GOT3 (cell line): ENCODE measurements around the gene GPAM.

Experiments
- DNase-seq: peaks from one replicate; lab custom pipeline; 2025; ENCODE audit warnings: mixed read lengths; lab: John Stamatoyannopoulos, UW

The GPAM gene

DNA sequence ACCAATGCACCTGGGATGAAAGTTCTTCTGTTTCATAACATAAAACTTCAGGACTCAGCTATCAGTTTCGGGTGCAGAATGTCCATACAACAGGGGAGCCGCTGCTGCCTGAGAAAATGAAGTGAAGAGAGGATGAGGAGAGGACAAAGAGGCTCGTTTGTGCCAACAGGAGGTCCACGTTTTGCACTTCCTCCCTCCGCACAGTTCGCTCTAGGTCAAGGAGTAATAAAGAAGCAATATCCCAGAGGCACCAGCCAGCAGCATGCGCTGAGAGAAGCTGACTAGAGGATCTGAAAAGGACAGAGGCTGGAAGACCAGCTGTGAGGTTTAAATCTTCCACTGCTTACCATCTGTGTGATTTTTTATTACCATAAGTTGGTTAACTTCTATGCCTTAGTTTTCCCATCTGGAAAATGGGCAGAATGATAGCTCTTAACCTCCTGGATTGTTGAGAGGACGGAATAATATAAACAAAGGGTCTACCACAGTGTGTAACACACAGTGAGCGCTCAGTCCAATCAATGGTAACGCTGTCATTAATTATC lies 709 bp downstream of the GPAM start:
- DNase-seq = no peak

DNA sequence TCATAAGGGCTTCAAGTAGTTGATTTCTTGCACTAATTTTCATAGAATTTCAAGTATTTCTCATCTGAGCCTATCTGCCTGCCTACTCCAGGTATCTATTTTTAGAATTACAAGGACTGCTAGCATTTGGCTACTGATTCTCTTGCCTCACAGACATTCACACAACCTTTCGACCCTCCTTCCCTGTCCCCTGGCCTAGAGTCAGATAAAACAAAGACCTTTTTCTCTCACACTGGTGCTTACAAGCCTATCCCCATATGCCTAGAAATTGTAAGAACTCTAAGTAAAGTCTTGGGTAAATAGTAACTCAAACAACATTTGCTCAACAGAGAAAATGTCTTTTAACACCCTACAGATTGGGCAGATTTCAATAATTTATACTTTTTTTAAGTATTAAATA lies 6.3 kb downstream of the GPAM start:
- no peak for DNase-seq

DNA sequence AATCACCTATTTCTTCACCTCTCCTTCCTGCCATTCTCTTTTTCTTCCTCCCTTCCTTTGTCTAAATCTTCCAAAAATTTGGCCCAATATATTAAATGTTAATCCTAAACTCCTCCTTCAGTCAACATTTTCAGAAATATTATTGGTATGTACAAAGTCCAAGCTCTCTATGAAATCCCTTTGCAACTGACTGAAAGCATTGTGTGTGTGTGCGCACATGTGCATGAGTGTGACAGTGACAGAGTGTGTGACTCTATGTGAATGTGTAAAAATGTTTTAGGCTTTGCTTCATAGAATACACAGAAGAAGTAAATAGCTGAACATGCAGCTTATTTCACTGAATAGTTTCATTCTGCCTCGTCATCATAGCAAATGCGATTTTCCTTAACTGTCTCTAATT lies 7.0 kb downstream of the GPAM start:
- DNase-seq = no peak

DNA sequence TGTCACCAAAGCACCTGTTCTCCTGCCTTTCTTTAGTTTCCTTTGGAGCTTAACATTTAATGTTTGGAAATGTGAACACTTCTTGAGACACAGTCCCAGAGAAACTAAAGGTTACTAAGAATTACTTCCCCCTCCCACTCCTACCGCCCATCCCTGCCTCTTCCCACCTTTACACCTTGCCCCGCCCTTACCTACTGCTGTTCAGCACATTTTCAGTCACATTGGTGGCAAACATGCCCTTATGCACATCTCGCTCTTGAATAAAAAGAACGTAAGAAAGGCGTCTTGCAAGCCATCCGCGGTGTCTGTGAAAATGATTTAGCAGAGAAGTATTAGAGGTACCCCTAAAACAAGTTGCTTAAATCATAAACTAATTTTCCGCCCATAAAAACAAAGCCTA lies 8.2 kb downstream of the GPAM start:
- DNase-seq = no peak

DNA sequence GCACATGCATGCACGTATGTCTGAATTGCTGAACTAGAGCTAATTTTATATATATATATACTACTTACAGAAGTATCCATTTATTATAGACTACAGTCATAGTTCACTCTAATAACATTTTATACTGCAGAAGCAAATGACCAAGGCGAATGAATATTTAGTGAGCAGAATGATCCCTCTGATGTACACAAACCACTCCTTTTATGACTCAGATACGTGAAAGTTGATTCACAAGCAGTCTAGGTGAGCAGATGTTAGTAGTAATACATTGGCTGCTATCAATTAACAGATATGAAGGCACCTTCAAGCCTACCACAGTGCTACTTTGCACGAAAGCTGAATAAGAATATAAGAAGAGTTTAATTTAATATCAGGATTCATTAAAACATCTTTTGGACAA lies 10.4 kb downstream of the GPAM start:
- no peak for DNase-seq

DNA sequence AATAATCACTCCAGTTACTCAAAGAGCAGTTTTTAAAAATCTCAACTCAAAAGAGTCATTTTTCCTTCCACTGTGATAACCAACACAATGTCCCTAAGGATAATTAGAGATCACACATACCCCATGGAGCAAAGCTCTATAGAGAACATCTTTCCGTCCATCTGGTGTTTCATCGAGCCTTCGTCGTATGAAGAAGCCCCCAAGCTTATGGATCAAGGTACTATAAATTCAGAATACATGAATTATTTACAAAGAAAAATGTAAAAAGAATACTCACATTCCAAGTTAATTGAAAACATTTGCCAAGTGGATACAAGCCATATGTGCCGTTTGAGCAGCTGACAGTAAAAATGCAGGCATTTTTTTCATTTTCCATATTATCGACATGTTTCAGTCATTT lies 14.8 kb downstream of the GPAM start:
- no peak for DNase-seq

DNA sequence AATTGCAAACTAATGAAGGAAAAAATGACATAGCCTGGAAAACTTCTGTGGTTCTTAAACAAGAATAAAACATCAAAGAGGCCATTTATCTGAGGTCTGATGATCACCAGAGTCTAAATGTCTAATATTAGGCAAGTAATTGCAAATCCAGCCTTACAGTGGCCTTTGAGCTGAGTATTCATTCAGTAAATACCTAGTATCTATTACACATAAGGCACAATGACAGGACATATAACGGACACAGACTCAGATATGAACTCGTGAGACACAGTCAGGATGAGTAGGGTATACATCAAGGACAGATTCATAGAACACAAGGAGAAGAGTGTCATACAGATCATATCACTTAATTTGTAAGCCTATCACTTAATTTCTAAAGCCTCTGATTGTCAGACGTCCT lies 16.8 kb downstream of the GPAM start:
- DNase-seq = no peak

DNA sequence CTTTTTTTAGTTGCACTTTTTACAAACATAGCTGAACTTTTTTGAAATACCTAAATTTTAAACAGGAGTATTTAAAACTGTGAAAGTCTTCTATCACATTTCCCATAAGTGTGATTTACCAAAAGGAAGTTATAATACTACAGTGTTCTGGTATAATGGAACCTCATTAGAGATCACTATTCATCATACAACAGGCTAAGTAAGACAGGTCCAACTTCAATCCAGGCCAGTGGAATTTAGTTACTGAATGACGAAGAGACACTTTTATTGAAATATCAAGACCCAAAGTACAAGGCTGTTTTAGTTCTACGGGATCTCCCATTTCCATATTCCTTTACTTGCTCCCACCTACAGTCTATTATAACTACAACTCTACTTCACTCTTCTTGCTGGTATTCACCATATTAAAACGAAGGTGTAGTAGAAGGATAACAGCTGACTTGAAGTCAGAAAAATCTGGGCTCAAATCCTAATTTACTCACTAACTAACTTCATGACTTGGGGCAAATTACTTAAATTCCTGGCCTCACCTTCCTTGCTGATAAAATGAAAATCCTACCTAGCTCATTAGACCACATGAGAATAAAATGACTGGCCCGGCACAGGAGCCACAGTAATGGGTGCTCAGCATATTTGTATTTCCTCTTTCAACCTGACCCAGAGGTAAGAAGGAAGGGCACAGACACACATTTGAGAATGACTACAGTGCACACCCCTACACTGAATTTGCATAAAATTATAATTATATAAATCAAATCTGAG lies 21.6 kb downstream of the GPAM start:
- DNase-seq = no peak

DNA sequence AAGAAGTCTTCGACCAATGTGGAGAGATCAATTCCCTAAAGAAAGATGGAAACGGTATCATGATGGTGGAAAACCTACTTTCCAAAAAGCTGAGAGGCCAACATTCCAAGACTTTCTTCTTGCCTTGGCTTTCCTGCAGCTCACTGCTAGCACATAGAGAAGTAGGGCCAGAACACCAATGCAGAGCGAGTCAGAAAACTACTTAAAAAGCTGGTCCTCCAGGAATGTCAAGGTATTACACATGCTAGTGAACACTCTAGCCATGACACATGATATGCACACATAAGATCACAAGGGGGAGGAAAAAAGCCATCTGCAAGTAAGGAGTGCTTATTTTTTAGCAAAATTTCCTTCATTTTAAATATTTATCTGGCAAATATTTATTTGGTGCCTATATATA lies 22.7 kb downstream of the GPAM start:
- no peak for DNase-seq

DNA sequence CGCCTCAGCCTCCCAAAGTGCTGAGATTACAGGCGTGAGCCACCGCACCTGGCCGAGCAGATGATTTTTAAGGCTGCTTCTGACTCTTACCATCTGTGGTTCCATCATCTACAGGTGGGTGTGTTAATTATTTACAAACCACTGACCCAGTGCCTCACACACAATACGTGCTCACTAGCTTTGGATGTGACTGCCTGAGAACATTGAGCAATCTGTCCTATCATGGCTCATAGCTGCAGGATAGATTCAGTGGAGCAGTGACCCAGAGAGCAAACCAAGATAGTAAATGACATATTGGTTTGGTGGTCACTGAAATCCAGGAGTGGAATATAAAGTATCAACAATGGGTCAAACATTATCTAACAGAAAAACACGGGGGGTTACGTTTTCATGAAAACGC lies 24.1 kb downstream of the GPAM start:
- no peak for DNase-seq

DNA sequence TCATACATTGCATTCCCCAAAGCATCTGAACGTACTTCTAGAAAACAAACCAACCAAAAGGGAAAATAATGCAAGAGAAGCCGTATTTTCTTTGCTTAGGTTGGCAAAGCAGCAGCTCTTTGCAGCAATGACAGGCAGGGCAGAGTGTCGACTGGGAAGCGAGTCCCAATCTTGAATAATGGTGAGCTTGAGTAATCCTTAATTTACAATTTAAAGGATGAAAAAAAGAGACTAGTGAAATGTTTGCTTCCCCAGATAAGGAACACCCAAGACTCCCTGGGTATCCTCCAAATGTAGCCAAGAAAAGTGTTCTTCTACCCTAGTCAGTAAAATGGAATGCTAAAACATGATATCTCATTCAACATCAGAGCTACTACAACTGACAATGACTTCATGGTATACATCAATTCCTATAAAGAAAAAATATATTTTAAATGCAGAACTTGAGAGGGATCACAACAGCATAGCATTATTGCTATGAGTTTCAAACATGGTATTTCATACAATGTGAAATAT lies 32.0 kb downstream of the GPAM start:
- DNase-seq = no peak

DNA sequence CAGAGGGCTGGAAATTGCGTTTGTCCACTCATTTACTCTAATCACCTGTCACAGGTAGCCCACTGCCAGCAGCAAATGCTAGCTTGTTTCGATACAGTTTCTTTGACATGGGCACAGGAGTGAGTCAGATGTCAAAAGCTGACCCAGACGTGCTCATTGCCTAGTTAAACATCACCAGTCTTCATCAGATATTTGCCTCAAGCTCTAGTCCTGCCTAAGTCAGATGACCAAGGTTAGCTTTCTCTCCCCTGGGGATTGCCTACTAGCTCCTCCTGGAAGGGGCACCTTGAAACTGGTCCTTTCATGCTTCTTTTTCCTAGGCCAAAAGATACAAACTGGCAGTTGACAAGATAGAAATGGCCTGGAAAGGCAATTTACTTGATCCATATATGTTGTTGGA lies 35.2 kb downstream of the GPAM start:
- no peak for DNase-seq

DNA sequence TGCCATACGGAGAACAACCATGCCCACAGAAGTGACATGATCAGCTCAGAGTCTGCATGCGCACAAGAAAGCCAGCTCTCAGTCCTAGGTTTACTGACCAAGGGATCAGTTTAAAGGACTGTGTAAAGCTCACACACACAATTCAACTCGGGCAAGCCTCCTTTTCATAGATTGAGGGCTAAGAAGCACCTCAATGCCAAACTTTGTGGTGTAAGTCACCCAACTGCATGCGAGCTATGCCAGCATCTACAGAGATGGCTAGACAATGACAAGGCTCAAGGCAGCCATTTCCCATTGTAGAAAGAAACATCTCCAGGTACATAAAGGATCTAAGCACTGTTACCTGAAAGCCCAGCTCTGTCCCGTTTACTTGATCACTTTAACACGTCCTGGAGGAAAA lies 36.8 kb downstream of the GPAM start:
- no peak for DNase-seq

DNA sequence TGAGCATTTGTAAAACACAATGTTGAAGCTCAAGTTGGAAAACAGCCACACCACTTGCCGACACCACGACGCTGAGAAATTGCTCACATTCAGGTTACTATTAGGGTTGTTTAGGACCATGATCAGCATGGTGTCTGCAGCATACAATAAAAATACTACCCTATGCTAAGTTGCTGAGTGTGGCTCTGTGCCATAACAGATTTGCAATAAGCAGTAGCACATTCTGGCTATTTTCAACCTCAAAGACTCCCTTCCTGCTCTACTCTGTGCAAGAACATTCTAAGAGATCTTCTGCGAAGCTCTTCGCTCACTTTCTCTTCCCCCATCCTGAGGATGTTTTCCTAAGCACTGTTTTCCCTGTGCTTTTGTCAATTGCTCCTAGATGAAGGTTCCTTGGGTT lies 38.3 kb downstream of the GPAM start:
- DNase-seq = no peak

DNA sequence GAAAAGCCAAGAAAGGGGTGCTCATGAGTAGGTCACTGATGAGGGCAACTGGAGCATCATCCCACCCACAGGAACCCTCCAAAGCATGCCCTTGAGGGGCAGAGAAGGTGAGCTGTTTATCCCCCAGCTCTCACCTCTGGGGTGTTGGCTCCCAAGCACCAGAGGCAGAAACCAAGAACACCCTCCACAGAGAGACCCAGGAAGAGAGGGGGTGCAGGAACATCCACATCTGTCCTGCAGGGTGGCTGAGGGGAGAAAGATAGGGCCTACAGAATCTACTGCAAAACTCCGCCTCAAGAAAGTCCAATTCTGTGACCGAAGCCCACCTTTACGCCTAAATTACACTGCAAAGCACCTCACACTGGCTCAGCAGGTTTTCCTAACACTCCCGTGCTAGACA lies 40.1 kb downstream of the GPAM start:
- DNase-seq = no peak

DNA sequence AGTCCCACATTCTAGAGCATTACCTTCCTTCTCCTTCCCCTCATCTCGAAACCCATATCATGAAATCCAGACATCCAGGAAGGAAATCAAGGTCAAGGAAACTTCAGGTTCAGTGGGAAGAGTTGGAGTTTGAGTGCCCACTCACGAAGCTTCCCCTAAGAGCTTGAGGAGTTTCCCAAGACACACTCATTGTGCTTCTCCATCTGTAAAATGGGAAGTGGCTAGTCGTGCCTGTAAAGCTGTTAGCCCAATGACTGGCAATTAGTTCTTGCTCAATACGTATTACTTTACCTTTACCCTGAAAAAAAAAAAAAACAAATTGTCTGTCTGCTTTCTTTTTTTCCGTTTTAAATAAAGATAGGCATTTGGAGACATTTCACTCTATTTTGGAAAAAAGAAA lies 42.3 kb downstream of the GPAM start:
- DNase-seq = no peak

DNA sequence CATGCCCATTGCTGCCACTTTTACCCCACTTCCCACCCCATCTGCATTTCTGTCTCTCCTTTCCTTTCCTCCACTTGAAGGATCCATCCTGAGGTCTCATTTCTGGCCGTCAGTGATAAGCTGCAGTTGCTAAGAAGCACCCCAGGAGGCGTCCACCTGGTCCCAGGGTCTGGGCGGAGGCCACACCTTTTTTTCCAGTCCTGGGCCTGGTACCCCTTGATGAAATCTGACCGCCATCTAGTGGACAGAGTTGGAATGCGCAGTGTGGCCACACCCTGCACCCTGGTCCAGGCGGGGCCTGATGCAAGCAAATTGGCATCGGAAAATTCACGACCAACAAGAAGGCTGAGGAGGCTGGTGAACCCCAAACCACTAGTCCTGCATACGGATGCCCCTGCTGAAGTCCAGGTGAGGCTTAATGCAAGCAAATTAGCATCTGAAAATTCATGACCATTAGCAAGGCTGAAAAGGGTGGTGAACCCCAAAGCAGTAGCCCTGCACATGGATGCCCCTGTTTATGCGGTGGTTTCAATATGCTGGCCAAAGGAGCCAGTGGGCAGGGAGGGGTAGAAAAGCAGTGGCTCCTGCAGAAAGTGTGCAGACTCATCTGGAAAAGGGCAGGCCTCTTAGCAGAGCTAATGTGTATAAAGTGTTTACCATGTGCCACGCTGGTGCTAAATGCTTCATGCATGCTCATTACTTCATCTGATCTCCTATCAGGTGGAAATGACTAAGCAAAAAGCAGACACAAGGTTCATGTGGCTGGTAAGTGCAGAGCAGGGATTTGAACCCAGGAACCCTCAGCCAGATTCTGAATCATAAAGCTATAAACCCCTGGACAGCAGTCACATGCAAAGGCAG lies 43.2 kb downstream of the GPAM start:
- no peak for DNase-seq

DNA sequence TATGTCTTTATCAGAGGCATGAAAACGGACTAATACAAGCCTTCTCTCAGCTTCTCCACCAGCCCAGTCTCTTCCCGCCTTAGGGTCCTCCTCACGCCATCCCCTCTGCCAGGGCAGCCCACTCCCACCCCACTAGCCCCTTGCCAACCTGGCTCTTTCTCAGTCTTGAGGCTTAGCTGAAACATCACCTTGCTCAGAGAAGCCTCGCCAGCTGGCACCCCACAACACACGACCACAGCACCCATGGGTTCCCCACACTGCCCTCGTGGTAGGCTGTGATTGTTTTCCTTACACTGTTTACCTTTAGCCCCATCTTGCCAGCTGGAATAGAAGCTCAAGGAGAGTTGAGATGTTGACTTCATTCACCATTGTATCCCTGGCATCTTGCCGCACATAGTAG lies 44.4 kb downstream of the GPAM start:
- DNase-seq = no peak

DNA sequence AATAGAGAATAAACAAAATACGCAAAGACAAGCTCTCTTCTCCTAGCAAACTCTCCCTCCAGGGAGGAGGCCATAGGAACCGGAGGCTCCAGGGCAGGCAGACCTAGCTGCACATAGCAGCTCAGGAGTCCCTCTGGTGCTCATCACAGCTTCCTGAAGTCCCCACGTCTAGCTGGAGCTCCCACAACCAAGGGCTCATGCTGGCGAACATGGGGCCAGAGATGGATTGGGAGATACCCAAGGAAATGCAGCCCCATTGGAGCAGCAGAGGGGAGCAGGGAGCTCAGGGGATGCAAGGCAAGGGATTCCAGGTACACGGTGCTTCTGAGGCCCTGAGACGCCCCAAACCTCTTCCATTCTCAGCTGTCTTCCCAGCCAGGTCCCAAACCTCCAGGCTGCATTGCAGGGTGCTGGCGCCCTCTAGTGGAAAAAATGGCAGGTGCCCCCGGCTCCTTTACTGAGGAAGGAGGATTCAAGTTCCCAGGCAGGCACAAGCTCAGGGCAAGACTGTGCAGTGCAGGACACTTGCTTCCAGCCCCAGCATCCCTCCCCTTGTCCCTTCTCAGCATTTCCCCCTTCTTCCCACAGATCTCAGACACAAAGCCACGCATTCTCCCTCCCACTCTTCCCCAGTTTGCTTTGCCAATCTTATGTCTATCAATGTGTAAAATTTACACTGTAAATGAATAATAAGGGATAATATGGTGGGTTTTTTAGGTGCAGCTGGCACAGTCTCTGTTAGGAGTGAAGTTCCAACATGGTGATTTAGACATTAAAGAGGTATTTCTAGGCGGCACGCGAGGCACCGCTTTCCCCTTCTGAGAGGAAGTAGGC lies 46.2 kb downstream of the GPAM start:
- peak; percentile 40 for DNase-seq

DNA sequence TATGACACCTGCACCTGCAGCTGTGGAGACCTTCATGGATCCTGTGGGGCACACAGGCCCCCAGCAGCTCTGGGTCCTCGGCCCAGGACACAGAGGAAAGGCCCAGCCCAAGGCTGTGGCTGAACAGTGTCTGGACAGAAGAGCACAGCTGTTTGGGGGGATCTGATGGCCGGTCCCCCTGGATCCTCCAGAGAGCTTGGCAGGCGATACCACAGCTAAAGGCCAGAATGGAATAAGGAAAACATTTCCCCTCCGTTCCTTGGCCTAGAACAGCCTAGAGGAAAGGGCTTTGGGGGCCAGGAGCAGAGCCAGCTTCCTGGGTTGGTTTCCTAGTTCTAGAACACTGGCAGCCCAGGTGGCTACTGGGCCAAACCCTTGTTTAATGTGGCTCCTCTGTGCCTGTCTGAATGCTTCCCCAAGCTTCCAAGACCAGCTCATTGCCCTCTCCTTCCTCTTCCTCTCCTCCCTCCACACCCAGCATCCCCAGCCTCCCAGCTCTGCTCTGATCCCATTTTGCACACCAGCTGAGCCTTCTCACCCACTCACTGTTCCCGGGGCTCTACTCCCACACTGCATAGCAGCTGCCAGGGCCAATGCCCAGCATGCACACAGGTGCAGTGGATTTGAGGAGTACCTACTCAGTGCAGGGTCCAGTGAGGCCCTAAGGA lies 46.9 kb downstream of the GPAM start:
- DNase-seq = no peak

DNA sequence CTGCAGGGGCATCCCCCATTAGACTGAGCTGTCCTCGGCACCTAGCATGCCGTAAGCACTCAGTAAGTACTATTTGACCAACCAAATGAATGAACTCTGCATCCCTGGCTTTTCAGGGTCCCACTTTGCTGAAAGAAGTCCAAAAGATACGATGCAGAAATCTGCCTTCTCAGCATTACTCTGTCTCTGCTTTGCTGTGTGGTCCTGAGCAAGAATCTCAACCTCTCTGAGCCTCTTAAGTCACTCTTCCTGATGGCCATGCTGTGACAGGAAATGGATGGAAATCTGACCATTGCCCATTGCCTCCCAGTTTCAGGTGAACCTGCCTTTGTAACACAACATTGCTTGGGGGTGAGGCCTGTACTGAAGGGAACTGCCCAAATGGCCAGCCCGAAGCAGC lies 48.0 kb downstream of the GPAM start:
- DNase-seq = no peak

DNA sequence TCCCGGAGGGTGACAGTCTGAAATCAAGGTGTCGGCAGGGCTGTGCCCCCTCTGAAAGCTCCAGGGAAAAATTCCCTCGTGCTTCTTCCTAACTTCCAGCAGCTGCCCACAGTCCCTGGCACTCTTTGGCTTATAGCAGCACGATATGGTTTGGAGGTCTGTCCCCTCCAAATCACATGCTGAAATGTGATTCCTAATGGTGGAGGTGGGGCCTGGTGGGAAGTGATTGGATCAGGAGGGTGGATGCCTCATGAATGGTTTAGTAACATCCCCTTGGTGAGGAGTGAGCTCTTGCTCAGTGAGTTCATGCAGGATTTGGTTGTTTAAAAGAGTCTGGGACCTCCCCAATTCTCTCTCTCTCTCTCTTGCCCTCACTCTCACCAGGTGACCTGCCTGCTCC lies 51.1 kb downstream of the GPAM start:
- no peak for DNase-seq
